Measurements from ENCODE around the gene NTF4.

DNA sequence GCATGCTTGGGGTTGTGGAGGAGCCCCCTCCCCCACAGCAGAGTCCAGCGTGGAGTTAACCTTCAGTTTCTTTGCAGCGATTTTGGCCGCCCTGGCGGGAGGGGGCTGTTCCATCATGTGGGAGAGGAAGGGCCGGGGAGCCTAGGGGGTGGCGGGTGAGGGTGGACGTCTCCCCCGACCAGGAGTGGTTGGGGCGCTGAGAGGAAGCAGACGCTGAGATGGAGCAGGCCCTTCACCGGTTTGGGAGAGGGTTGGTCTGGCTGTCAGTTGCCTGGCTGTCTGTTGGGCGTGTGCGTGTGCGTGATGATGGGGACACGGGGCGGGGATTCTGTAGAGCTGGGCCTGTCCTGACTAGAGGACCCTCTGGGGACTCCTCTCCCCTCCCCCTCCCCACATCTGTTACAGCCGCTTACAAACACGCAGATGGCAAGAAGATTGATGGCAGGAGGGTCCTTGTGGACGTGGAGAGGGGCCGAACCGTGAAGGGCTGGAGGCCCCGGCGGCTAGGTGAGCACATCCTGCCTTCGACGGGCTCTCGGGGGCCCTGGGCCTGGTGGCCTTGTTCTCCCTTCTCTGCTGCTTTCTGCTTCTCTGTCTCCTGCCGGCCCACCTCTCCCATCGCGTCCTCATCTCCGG is 39.7 kb upstream of the NTF4 start:
- TF ChIP-seq, protein P1, sequence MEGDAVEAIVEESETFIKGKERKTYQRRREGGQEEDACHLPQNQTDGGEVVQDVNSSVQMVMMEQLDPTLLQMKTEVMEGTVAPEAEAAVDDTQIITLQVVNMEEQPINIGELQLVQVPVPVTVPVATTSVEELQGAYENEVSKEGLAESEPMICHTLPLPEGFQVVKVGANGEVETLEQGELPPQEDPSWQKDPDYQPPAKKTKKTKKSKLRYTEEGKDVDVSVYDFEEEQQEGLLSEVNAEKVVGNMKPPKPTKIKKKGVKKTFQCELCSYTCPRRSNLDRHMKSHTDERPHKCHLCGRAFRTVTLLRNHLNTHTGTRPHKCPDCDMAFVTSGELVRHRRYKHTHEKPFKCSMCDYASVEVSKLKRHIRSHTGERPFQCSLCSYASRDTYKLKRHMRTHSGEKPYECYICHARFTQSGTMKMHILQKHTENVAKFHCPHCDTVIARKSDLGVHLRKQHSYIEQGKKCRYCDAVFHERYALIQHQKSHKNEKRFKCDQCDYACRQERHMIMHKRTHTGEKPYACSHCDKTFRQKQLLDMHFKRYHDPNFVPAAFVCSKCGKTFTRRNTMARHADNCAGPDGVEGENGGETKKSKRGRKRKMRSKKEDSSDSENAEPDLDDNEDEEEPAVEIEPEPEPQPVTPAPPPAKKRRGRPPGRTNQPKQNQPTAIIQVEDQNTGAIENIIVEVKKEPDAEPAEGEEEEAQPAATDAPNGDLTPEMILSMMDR (IDR thresholded peaks at IDR 0.05) = no peak
- TF ChIP-seq EP300 (IDR thresholded peaks at IDR 0.05) = no peak
- no peak for TF ChIP-seq POLR2A (IDR thresholded peaks at IDR 0.05)

Measured in ovary (tissue), 3 donors.